ENCODE data around the gene ANKRD62. TPM values are rescaled to one million over a fixed set of nuclear protein-coding genes. Genes with fewer than 3 reads are reported as not detected.
"Not testable (repeated sequence)": the region's sequence is repeated elsewhere in the genome, so short reads cannot be mapped to it uniquely, and the experiment has no call there.

ANKRD62 gene
- total RNA-seq, 6 experiments from 2014 or later, result not detected

- H3K27me3 ChIP-seq; H3K4me3 ChIP-seq; H3K4me1 ChIP-seq; DNase-seq; H3K36me3 ChIP-seq; intact Hi-C loops (cut with DNase I); H3K9me3 ChIP-seq; H3K27ac ChIP-seq: not testable (repeated sequence)
- ATAC-seq, result peak in 3 of 4 donors; percentile 40 to 61 (median 53)
- TF ChIP-seq CTCF (IDR thresholded peaks at IDR 0.05), result peak; percentile 12 to 14 (median 12)
- WGBS (ENCODE audit: insufficient coverage, low coverage, low lambda C conversion rate, missing lambda C conversion rate), result 74% methylated on average over 19 of the region's 44 CpGs
These were observed 25.2 kb upstream of the ANKRD62 start for GRCh38 chr18:12068316-12068949.

- ATAC-seq, result no peak
- no peaks in the 10 kb centered on the region for H3K27me3 ChIP-seq
- TF ChIP-seq CTCF (IDR thresholded peaks at IDR 0.05), result no peak
- no peak for TF ChIP-seq POLR2A (IDR thresholded peaks at IDR 0.05)
- no peak for DNase-seq
- no peak overlapping the region for H3K4me3 ChIP-seq
- intact Hi-C loops (cut with DNase I), result no loop called here
- H3K9me3 ChIP-seq, result no peaks in the 10 kb centered on the region
- 65% methylated on average over 3 of the region's 3 CpGs for WGBS (ENCODE audit: insufficient coverage, low coverage, low lambda C conversion rate, missing lambda C conversion rate)
- no peak overlapping the region for H3K27ac ChIP-seq
- H3K36me3 ChIP-seq, result no peaks in the 10 kb centered on the region
- H3K4me1 ChIP-seq, result no peaks in the 10 kb centered on the region
These were observed 24.7 kb upstream of the ANKRD62 start for GRCh38 chr18:12068950-12069320.

GRCh38 chr18:12071066-12071465 is 22.6 kb upstream of the ANKRD62 start:
- H3K9me3 ChIP-seq; H3K4me3 ChIP-seq; H3K27me3 ChIP-seq; DNase-seq; ATAC-seq; H3K36me3 ChIP-seq; intact Hi-C loops (cut with DNase I); H3K27ac ChIP-seq; H3K4me1 ChIP-seq: not testable (repeated sequence)
- 60% methylated on average over 1 of the region's 1 CpG for WGBS (ENCODE audit: insufficient coverage, low coverage, low lambda C conversion rate, missing lambda C conversion rate)

GRCh38 chr18:12072996-12073395 is 20.6 kb upstream of the ANKRD62 start:
- TF ChIP-seq POLR2A (IDR thresholded peaks at IDR 0.05) (no peak), CTCF (IDR thresholded peaks at IDR 0.05) (no peak)
- no peak overlapping the region for H3K27ac ChIP-seq
- intact Hi-C loops (cut with DNase I), result no loop called here
- no peaks in the 10 kb centered on the region for H3K9me3 ChIP-seq
- no peaks in the 10 kb centered on the region for H3K27me3 ChIP-seq
- ATAC-seq (no peak), DNase-seq (no peak)
- no peaks in the 10 kb centered on the region for H3K4me1 ChIP-seq
- no peak overlapping the region for H3K4me3 ChIP-seq
- WGBS (ENCODE audit: insufficient coverage, low coverage, low lambda C conversion rate, missing lambda C conversion rate), result 46% methylated on average over 1 of the region's 1 CpG
- H3K36me3 ChIP-seq, result no peaks in the 10 kb centered on the region

GRCh38 chr18:12074736-12075135 is 18.9 kb upstream of the ANKRD62 start:
- 86% methylated on average over 2 of the region's 3 CpGs for WGBS (ENCODE audit: insufficient coverage, low coverage, low lambda C conversion rate, missing lambda C conversion rate)
- no peaks in the 10 kb centered on the region for H3K9me3 ChIP-seq

More at GRCh38 chr18:12074736-12075135, 18.9 kb upstream of the ANKRD62 start:
- H3K4me1 ChIP-seq, result no peaks in the 10 kb centered on the region
- ATAC-seq (peak in 1 of 4 donors; percentile 42), DNase-seq (no peak)
- H3K4me3 ChIP-seq, result no peak overlapping the region
- intact Hi-C loops (cut with DNase I), result no loop called here
- no peak overlapping the region for H3K27ac ChIP-seq
- TF ChIP-seq CTCF (IDR thresholded peaks at IDR 0.05) (no peak), POLR2A (IDR thresholded peaks at IDR 0.05) (no peak)
- H3K27me3 ChIP-seq, result no peaks in the 10 kb centered on the region
- no peaks in the 10 kb centered on the region for H3K36me3 ChIP-seq

Data from right lobe of liver (tissue), 6 donors.